Embryonic facial prominence (tissue), 1 donor: ENCODE measurements around the gene ORC4.

Experiments used
- DNase-seq: peaks from one replicate; pipeline ENCODE4 v3.0.0-alpha.2; 2016; ENCODE audit errors: extremely low spot score

The ORC4 gene

DNA sequence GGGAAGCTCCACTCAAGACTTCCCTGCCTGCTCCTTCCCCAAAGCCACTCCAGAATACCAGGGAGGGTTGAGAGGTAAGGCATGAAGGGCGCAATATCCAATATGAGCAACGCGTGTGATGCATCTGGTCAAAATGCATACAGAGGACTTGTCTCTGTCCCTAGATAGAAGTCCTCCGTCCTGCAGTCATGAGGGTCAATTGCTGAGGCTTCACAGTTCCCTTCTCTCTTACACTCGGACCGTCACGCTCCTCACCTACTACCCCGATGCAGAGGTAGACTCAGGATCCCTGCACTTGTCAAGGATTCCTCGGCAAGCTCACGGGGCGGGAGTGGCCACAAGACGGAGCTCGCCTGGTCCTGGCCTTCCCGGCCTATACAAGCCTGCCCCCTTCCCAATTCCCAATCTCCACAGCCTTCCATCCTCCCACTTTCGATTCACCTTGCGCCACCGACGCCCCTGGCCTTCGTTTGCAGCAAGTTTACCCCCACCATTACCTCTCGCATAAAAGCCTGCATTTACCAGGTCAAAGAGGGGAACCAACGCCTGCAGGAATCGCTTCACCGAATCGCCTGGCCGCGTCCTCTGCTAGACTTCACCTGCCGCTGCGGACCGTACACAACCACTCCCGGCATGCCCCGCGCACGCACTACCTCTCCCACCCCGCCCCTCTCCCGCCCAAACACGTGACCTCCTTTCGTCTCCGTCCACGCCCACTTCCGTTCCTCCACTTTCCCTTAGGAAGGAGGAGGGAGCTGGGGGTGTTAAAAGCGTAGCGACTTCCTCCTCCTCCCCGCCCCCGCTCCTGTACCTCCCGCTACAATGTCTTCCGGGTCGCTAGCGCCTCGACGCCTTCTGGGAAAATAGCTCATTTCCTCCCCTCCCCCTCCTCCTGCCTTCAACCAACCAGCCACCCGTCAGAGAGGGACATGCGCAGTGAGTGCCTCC, at the start of gene ORC4:
ORC4 (minus strand) TSS at position 627 of the 948 bp plus-strand sequence. CDS start 44,779 bp downstream, outside the sequence.
- DNase-seq = peak; percentile 100

DNA sequence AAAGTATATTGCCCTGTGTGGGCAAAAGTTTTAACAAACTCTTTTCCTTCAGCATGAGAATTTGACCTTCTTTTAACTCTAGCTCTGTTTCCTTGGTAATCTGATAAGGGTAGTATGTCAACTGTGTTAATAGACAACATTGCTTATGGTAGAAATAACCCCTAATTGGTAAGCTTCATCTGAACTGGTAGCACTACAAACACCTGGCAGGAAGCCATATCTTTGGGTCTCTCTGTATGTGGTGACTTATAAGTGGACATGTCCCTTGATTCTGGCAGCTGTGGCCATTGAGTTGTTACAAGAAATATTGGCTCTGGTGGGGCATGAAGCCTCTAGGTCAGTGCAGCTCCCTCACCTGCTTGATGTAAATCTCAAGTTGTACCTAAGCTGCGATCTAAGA, 47.3 kb upstream of the ORC4 start:
- DNase-seq = no peak

DNA sequence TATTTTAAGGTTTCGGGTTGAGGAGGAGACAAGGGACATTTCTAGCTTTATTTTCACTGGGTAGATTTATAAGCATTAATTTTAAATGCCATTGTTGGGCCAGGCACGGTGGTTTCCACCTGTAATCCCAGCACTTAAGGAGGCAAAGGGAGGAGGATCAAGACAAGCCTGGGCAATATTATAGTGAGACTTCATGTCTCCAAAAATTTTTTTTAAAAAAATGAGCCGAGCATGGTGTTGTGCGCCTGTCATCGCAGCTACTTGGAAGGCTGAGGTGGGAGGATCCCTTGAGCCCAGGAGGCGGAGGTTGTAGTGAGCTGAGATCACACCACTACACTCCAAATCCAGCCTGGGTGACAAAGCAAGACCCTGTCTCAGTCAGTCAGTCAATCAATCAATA, 45.4 kb upstream of the ORC4 start:
- DNase-seq = no peak

DNA sequence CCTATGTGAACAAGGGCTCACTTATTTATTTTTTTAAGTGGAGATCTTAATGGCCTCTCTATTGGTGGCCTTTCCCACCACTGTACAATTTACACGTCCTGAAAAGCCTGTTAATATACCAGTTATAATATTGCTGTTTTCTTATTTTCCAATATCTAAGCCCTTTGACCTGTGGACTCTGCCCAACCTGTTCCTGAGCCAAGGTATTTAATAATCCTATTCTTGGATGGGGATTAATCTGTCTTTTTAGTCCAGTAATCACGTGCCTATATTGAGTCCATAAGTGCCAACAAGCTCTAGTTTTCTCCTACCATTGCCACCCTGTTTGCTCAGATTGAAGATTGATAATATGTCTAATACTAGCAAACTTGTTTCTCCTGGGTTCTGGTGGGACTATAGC, 43.1 kb upstream of the ORC4 start:
- DNase-seq = no peak

DNA sequence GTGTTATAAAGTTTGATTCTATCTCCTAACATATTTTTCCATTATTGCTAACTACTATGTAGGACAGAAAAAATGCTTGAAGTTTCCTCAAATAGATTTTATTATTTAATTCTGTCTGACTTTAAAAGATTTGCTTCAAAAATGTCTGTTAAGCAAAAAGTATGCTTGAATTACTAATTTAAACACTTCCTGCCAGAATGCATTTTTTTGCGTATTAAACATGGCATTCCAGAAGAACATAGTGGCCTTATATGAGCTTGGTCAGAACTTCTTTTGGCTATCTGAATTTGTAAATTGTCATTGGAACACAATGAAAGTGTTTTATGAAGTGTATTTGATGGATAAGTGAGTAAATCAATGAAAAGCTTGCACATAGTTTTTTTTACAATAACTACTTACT, 38.1 kb upstream of the ORC4 start:
- no peak for DNase-seq

DNA sequence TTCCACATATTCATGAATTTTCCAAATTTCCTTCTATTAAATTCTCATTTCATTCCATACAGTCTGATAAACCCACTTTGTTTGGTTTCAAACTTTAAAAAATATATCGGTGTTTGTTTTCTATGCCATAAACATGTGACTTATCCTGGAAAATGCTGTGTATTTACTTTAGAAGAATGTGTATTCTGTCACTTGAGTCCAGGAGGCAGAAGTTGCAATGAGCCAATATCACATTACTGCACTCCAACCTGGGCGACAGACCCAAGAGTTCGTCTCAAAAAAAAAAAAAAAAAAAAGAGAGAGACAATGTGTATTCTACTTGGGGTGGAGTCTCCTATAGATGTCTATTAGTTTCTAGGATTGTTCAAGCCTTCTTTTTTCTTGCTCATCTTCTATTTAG, 32.1 kb upstream of the ORC4 start:
- no peak for DNase-seq

DNA sequence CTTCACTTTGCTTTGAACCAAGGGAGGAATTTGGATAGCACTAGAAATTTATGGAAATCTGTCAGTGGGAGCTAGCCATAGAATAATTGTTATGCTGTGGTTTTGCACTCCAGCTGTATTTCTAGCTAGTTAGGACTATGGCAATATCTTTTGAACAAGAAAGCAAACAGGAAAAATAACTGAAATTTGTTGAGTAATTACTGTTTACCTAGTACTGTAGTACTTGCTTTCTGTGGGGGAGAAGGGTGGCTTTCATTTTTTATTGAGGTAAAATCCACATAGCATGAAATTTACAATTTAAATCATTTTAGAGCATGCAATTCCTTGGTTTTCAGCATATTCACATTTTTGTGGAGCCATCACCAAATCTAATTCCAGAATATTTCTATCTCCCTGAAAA, 28.7 kb upstream of the ORC4 start:
- DNase-seq = no peak

DNA sequence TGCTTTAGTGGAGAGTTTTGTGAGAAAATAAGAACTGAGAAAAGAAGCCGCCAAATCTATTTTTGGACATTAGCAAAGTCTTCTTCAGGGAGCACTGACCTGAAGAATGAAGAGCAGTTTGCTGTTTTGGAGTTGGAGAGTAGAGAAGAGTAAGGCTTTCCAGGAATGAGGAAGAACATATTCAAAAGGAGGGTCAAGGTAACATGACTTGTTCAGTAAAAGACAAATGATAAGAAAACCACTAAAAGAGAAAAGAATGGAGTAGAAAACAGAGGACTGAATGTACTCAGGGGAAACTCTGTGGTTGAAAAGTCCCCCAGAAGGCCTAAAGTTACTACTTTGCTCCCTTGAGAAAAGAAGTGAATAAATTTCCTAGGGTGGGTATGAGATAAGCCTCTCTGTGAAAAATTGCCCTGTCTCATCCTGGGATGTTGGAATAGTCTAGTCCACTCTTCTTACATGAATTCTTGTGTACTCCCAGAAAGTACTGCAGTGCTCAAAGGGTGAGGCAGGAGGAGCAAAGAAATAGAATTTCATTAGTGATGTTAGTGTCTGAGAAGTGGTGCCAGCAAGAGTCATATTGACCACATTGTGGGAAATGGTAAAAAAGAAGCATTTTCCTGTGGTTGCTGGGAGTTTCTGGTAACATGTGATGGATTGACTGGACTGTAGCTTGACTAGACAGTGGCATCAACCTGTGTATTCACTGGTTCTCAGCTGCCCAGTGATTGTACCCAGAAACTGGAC, 28.1 kb upstream of the ORC4 start:
- DNase-seq = no peak

DNA sequence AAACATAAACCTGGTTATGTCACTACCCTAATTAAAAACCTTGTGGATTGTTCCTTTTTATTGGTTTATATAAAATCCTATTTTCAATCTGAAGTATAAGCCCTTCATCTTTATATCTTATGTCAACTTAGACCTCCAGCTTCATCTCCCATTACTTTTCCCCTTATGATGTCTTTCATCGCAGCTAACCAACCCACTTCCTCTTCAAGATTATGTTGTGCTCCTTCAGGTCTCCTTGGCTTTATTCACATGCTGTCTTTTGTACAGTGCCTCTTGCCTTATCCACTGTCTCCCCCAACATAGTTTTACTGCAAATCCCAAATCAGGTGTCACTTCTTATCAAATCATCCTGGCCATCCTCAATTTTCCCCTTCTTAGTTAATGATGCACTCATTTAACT, 26.3 kb upstream of the ORC4 start:
- no peak for DNase-seq

DNA sequence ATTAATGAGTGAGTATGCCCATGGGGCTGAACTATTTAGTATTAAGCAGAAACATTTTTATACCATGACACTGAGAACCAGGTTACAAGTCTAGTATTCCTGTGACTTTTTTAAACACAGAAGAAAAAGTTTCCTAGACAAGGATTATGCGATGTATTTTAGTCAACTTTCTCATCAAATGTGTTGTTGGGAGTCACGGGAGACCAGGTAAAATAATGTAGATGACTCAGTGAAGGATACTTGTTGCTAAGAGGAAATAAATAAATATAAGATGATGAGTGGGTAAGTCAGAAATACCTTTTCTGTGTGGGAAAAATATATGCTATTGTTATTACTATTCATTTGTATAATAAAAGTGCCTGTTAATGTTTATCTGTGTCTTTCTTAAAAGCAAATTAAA, 23.8 kb upstream of the ORC4 start:
- DNase-seq = no peak

DNA sequence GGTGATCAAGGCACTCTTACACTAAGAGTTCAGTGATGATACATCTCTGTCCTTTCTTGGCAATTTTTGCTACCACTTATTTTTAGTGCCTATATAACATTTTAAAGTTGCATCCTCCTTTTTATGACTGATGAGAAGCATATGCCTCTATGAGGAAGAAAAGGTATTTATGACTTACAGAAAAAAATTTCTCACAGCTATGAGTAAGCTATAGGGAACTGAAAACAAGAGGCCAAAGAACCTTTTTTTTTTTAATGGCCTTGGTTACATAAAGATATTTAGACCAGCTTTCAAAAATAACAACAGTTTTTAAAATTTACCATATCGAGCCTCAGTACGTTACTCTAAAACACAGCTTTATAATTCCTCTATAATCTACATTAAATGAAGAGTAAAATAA, 21.7 kb upstream of the ORC4 start:
- no peak for DNase-seq

DNA sequence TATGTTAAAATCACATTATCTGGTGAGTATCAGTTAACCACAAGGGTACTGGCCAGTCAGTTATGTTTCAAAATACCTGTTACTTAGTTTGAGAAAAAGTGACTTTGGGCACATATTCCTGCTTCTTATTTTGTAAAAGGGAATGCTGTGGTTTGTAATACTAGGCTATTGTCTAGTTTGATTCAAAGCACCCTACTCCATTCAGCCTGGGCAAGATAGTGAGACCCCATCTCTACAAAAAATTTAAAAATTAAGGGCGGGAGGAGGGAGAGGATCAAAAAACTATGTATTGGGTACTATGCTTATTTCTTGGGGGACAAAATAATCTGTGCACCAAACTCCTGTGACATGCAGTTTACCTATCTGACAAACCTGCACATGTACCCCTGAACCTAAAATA, 19.2 kb upstream of the ORC4 start:
- no peak for DNase-seq

DNA sequence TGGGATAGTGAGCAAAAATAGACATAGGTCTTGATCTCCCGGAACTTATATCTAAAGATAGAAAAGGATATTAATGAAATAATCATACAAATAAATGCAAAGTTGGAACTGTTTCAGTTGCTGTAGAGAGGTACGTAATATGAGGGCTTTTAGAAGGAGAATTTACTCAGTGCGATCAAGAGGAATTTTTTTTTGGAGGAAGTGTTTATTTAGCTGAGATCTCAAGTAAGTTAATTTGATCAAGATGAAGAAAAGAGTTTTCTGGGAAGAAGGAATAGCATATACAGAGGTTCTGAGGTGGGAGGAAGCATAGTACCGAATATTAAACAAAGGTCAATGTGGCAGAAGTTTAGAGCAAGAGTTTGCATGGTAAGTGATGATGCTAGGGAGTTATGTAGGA, 11.7 kb upstream of the ORC4 start:
- DNase-seq = no peak

DNA sequence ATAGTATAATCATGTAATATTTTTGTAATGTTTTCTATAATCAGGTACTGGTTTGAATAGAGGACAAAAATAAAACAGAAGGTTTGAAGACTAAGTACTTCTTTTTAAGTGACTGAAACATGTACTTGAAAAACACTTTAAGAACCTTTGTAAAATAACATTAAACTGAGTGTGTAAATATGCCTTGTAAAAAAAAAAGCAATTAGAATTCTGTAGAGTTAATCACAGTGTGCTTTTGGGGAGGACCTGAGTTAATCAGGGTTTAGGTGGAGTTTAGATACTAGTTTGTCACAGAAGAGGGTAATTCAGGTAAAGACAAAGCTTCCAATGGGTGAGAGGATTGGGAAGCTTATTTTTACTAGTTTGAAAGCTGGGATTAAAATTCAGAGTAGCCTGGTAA, 10.6 kb upstream of the ORC4 start:
- DNase-seq = no peak

DNA sequence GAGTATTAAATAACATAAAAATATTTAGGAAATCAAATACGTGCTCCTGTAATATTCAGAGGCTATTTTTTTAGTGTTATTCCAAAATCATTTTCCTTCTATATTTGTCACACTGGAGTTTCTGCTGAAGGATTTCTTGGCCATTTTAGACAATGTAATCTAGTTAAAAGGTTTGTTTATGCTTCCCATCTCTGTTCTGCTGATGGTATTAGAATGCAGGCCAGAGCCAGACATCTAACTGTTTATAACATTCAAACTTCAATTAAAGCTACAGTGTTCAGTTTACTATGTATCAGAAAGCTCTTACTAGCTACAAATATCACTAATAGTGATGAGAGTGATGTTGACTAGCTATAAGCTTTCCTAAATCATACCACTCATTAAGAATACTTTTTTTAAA, 8.2 kb upstream of the ORC4 start:
- no peak for DNase-seq

DNA sequence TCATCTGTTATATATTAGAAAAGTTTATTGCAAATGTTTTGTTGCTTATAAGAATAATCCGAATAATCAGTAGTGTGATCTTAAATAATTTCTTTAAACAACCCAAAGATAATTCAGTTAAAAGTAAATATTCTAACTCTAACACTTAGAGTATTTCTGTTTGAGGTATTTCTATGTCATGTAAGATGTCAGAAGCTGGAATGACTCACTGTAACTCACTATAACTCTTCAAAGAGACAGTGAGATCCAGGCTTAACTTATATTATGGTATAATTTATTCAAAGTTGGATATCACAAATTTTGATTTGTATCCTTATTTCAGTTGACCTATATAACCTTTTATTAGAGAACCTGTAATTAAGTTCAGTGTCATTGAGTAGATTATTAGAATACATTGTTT, 7.3 kb upstream of the ORC4 start:
- DNase-seq = no peak

DNA sequence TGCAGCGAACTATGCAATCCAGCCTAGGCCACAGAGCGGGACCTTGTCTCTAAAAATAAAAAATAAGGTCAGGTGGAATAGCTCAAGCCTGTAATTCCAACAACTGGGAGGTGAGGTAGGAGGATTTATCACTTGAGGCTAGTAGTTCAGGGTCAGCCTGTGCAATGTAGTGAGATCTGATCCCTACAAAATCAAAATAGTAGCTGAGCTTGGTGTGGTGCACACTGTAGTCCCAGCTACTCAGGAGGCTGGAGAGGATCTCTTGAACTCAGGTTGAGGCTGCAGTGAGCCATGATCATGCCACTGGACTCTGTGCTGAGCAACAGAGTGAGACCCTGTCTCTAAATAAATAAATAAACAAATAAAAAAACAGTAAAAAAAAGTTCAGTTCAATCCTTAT, 6.0 kb upstream of the ORC4 start:
- DNase-seq = no peak

DNA sequence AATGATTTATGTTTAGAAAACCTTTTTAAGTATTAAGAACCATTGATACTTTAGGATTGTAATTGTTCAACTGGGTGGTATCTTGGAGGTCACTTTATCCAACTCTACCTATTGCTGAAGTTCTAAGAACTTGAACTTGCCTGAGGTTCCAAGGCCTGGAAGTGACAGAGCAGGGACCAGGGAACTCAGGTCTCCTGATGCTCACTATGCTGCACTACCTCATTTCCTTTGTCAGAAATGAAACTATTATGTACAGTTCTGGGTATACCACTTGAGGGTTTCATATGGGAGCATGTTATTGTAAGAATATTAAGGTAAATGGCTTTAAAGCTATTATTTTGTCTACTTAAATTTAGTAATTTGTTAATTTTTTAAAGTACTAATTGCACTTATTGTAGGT, 3.3 kb upstream of the ORC4 start:
- DNase-seq = no peak

DNA sequence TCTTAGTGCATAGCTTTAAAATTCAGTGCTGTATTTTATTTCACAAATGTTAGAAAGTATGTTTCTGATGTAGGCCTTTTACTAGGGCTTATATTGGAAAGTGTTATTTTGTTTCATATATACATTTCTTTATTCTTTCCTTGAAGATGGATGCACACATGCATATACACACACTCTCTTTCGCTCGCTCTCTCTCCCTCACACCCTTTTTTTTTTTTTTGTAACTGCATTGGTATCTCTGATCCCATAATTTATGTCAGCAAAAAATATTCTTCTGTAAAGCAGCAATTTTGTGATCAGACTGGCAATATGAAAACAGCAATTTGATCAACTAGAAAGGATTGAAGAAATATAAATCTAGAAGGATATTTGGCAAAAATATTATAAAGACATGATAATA, 2.3 kb upstream of the ORC4 start:
- DNase-seq = no peak

DNA sequence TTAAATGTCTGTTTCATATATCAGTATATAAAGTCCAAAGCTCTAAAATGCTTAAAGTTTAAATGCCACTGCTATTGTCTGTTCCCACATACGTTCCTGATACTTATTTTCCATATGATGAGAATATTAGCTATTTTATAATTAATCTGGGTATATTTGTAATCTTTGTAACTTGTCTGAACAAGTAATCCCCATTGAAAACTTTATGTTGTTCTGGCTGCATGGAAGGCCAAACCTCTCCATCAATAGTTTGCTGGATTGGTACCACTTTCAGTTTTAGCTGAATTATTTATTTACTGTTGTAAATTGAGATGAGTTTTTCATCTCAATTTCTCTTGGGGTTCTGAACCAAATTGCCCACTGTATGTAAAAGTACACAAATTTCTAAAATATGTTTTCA, 1.8 kb upstream of the ORC4 start:
- DNase-seq = no peak

DNA sequence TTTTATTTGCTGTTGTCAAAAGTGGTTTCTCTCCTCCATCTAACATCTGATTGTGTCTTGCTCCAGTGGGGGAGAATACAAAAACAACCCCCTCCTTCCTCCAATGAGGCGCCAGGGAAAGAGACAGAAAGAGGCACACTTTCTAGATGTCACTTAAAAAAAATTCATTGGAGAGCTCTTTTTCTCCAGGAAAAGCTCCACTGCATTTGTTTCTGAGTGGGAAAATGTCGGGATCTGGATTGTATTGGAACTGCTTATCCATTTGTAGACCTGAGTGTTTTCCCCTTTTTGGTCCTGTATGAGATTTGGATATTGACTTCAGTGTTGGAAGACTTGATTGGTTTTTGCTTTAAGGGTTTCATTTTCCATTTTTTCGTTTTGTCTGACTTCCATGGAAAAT, 1.3 kb upstream of the ORC4 start:
- DNase-seq = no peak

DNA sequence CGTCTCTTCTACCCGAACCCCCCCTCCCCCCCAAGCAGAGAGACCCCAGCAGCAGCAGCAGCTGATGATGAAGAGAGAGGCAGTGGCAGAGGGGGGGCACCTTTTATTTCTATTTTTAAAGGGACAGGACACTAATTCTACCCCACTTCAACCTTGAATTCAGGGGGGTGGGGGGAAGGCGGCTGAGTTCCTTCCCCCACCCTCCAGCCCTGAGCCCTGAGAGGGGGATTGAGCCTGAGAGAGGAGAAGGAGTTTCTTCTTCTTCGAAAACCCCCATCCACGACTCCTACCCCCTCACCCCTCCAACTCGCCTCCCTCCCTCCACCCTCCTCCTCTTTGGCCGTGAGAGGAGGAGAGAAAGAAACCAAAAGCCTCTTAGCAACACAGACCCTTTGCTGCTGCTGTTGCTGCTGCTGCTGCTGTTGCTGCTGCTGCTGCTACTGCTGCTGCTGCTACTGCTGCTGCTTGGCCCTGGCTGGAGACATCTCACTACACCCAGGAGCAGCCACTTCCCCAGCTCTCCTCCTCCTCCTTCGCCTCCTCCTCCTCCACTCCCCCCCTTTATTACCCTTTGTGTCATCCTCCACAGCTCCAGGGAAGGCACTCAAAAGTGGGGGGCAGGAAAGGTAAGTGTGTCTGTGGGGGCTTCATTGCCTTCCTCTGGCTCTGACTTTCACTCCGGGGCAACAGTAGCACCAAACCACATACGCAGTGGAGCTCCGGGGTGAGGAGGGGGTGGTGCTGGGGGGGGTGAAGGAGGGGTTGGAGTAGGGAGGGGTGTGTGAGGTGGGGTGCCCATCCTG, 723 bp upstream of the ORC4 start, which contains the start of gene MBD5:
MBD5 (plus strand) TSS at position 33 of the 803 bp plus-strand sequence.
- peak; percentile 36 for DNase-seq
